Nephron progenitor cell (in vitro differentiated cells): ENCODE measurements around the gene FAM219B.

Source experiments
- DNase-seq: peaks from one replicate; pipeline ENCODE4 v3.0.0; 2021
- H3K27ac Mint-ChIP-seq: 2 replicates; pipeline ENCODE4 v1.8.0; 2021; ENCODE audit warnings: mild to moderate bottlenecking, moderate library complexity, mixed read lengths
- H3K27me3 Mint-ChIP-seq: 2 replicates; pipeline ENCODE4 v1.8.0; 2021; ENCODE audit warnings: mild to moderate bottlenecking, low read depth, mixed read lengths; ENCODE audit not compliant: poor library complexity
- H3K36me3 Mint-ChIP-seq: 2 replicates; pipeline ENCODE4 v1.8.0; 2021; ENCODE audit warnings: low read depth, mixed read lengths
- H3K4me1 Mint-ChIP-seq: 2 replicates; pipeline ENCODE4 v1.8.0; 2021; ENCODE audit warnings: mixed read lengths
- H3K4me3 Mint-ChIP-seq: 2 replicates; pipeline ENCODE4 v1.8.0; 2021; ENCODE audit warnings: mild to moderate bottlenecking, moderate library complexity, mixed read lengths
- H3K9me3 Mint-ChIP-seq: 2 replicates; pipeline ENCODE4 v1.8.0; 2021; ENCODE audit warnings: mild to moderate bottlenecking, moderate library complexity, mixed read lengths
- CTCF ChIP-seq: fragments of 200-600 bp; sonication (generic); IDR thresholded peaks from 2 replicates; pipeline ENCODE4 v1.5.0; 2021; ENCODE audit warnings: antibody characterized with exemption

Gene FAM219B

GRCh38 chr15:74906450-74907162, at the start of gene FAM219B:
TSS of gene FAM219B (minus strand) at chr15:74906851. CDS start at chr15:74906800, 51 bp downstream.
- no peak for TF ChIP-seq CTCF
- peaks cover 6% of the 10 kb centered on the region for H3K9me3 Mint-ChIP-seq
- H3K27me3 Mint-ChIP-seq, result peaks cover 4% of the 10 kb centered on the region
- peaks cover 45% of the 10 kb centered on the region for H3K4me1 Mint-ChIP-seq
- H3K4me3 Mint-ChIP-seq, result peak within 1 kb of the TSS; percentile 97
- peak within 1 kb of the TSS; percentile 94 for H3K27ac Mint-ChIP-seq
- peak; percentile 94 for DNase-seq
- peaks cover 67% of the 10 kb centered on the region for H3K36me3 Mint-ChIP-seq

- Mint-ChIP-seq H3K36me3 (no peaks in the 10 kb centered on the region), H3K27ac (no peak overlapping the region)
- peak; percentile 13 for TF ChIP-seq CTCF
Measured at GRCh38 chr15:74955796-74956647, 49.4 kb upstream of the FAM219B start.

GRCh38 chr15:74955017-74955416, 48.4 kb upstream of the FAM219B start:
- peaks cover 40% of the 10 kb centered on the region for H3K4me1 Mint-ChIP-seq
- peak overlapping the region; percentile 55 for H3K4me3 Mint-ChIP-seq
- H3K9me3 Mint-ChIP-seq, result no peaks in the 10 kb centered on the region
- DNase-seq, result no peak
- H3K27me3 Mint-ChIP-seq, result peaks cover 63% of the 10 kb centered on the region
- H3K27ac Mint-ChIP-seq, result no peak overlapping the region
- no peaks in the 10 kb centered on the region for H3K36me3 Mint-ChIP-seq
- TF ChIP-seq CTCF, result no peak

More at GRCh38 chr15:74955796-74956647, 49.4 kb upstream of the FAM219B start:
- Mint-ChIP-seq H3K4me1 (peaks cover 35% of the 10 kb centered on the region), H3K27me3 (peaks cover 73% of the 10 kb centered on the region), H3K9me3 (no peaks in the 10 kb centered on the region), H3K4me3 (peak overlapping the region; percentile 55)
- peak; percentile 77 for DNase-seq

DNA sequence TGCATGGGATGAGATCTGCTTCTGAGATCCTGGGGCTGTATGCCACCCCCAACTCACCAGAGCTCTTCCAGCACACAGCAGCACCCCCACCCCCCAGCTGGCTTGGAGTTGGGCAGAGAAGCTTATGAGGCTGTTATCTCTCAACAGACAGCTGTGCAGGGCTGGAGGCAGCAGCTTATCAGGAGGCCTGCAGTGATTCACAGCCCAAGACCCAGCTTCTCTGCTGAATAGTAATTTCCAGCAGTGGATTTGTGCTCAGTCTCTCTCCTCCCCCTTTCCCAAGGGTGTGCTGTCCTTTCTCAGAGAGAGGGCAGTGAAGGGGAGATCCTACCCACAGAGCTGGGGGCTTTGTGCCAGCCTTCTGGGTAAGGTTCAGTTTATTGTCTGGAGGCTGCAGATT, 47.9 kb upstream of the FAM219B start:
- Mint-ChIP-seq H3K27ac (no peak overlapping the region), H3K36me3 (no peaks in the 10 kb centered on the region), H3K4me3 (peak overlapping the region; percentile 55), H3K4me1 (peaks cover 36% of the 10 kb centered on the region), H3K9me3 (no peaks in the 10 kb centered on the region), H3K27me3 (peaks cover 58% of the 10 kb centered on the region)
- DNase-seq, result no peak
- TF ChIP-seq CTCF, result no peak

DNA sequence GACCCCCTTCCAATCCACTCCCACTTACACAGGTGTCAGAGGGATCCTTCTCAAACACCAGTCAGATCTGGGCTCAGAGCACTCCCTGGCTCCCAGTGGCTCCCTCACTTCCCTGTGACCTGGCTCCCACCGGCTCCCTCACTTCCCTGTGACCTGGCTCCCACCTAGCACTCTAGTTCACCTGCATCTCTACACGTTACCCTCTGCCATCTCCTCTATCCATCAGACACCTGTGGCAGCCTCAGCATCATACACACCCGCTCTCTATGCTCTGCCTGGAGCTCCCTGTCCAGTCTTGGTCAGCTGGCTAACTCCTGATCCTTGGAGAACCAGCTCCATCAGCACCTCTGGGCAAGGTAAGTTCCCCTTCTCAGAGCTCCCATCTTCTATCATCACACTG, 44.4 kb upstream of the FAM219B start:
- DNase-seq, result no peak
- Mint-ChIP-seq H3K4me1 (peaks cover 18% of the 10 kb centered on the region), H3K27ac (no peak overlapping the region), H3K9me3 (no peaks in the 10 kb centered on the region), H3K36me3 (no peaks in the 10 kb centered on the region), H3K4me3 (no peak overlapping the region), H3K27me3 (peaks cover 30% of the 10 kb centered on the region)
- no peak for TF ChIP-seq CTCF
